GM12892 (cell line): ENCODE data around the gene FMN2.

ENCODE experiments used
- POLR2AphosphoS5 ChIP-seq: IDR thresholded peaks from 2 replicates; pipeline ENCODE4 v1.6.1; 2011; ENCODE audit warnings: low read depth, low read length, control low read depth
- TAF1 ChIP-seq: IDR thresholded peaks from 2 replicates; pipeline ENCODE4 v1.6.1; 2011; ENCODE audit warnings: low read depth, mild to moderate bottlenecking, control low read depth, low read length, borderline replicate concordance

DNA sequence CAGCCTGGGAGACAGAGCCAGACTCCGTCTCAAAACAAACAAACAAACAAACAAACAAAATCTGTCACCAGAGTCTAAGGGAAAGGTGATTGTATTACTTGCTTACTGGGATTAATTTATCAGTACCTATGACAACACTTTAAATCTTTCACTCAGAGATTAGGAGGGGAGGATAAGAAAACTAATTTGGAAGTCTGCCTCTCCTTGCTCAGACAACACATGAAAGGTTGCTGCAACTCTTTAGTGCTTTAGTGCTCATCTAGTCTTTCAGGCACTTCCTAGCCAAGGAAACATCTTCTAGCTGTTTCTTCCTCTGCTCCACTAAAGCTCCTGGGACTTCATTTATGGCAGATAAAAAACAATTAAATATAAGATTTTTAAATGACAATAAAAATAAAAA is 7.3 kb upstream of the FMN2 start:
- TF ChIP-seq POLR2AphosphoS5 = no peak
- no peak for TF ChIP-seq TAF1
